Activated CD8-positive, alpha-beta memory T cell treated with anti-CD3 and anti-CD28 coated beads for 1 hour (primary cell): ENCODE results near the gene VAV2.

Source experiments
- DNase-seq, 2 donors: peaks; one replicate each; pipeline ENCODE4 v3.0.0-alpha.2; 2020; ENCODE audit warnings: low read depth in 1 of 2; ENCODE audit errors: extremely low read depth in 1 of 2

VAV2 gene

GRCh38 chr9:133881671-133882381 is 110.3 kb downstream of the VAV2 start:
- no peak for DNase-seq

GRCh38 chr9:133880851-133881661 is 111.1 kb downstream of the VAV2 start:
- no peak for DNase-seq

GRCh38 chr9:133880136-133880535 is 112.0 kb downstream of the VAV2 start:
- DNase-seq = no peak

GRCh38 chr9:133879615-133880014 is 112.5 kb downstream of the VAV2 start:
- no peak for DNase-seq

GRCh38 chr9:133878402-133878801 is 113.7 kb downstream of the VAV2 start:
- DNase-seq = no peak

GRCh38 chr9:133877967-133878366 is 114.2 kb downstream of the VAV2 start:
- DNase-seq = no peak

GRCh38 chr9:133877327-133877726 is 114.8 kb downstream of the VAV2 start:
- DNase-seq = no peak

GRCh38 chr9:133876836-133877235 is 115.3 kb downstream of the VAV2 start:
- no peak for DNase-seq

- no peak for DNase-seq
These were observed 116.0 kb downstream of the VAV2 start for GRCh38 chr9:133876144-133876543.

GRCh38 chr9:133875131-133875530 is 117.0 kb downstream of the VAV2 start:
- DNase-seq = no peak

GRCh38 chr9:133874659-133875058 is 117.5 kb downstream of the VAV2 start:
- DNase-seq = no peak

GRCh38 chr9:133874060-133874657 is 118.0 kb downstream of the VAV2 start:
- DNase-seq = no peak

GRCh38 chr9:133873461-133873891 is 118.6 kb downstream of the VAV2 start:
- no peak for DNase-seq

- no peak for DNase-seq
These were observed 119.1 kb downstream of the VAV2 start for GRCh38 chr9:133873009-133873408.

GRCh38 chr9:133870598-133871595 is 121.2 kb downstream of the VAV2 start:
- DNase-seq = no peak

GRCh38 chr9:133869674-133870405 is 122.3 kb downstream of the VAV2 start:
- DNase-seq = no peak

- no peak for DNase-seq
These were observed 123.9 kb downstream of the VAV2 start for GRCh38 chr9:133868203-133868602.

GRCh38 chr9:133866946-133867345 is 125.2 kb downstream of the VAV2 start:
- no peak for DNase-seq

GRCh38 chr9:133864011-133864410 is 128.1 kb downstream of the VAV2 start:
- DNase-seq = no peak

GRCh38 chr9:133863257-133863592 is 128.9 kb downstream of the VAV2 start:
- no peak for DNase-seq
